NK-92 (cell line): Measurements from ENCODE around the gene CMTM6.
"Not testable (repeated sequence)": the region's sequence is repeated elsewhere in the genome, so short reads cannot be mapped to it uniquely, and the experiment has no call there.

Experiments
- DNase-seq: peaks from one replicate; lab custom pipeline; 2025; ENCODE audit not compliant: unreplicated experiment; lab: John Stamatoyannopoulos, UW

The CMTM6 gene

GRCh38 chr3:32467333-32468070 lies 35.1 kb downstream of the CMTM6 start:
- peak; percentile 7 for DNase-seq

DNA sequence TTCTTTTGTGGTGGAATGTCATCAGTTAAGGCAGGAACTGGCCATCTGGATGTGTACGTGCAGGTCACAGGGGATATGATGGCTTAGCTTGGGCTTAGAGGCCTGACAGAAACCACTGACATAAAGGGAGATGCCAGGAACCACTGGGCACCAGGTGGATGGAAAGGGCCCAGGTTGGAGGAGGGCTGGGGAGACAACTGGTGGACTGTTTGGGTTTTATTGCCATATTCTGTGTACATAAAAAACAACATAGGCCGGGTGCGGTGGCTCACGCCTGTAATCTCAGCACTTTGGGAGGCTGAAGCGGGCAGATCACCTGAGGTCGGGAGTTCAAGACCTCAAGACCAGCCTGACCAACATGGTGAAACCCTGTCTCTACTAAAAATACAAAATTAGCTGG lies 35.8 kb downstream of the CMTM6 start:
- not testable (repeated sequence) for DNase-seq

GRCh38 chr3:32464726-32465125 lies 37.9 kb downstream of the CMTM6 start:
- not testable (repeated sequence) for DNase-seq

DNA sequence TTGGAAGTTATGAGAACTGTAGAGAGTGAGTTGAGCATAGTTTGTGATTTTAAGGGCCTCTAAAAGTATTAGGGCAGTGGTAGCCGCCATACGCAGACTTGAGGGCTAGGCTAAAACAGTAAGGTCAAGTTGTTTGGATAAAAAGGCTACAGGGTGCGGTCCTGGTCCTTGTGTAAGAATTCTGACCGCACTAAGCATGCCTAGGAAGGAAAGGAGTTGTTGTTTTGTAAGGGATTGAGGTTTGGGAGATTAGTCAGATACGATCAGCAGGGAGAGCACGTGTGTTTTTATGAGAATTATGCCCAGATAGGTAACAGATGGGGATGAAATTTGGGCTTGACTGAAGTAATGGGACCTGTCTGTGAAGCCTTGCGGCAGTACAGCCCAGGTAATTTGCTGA lies 39.2 kb downstream of the CMTM6 start:
- DNase-seq: not testable (repeated sequence)

GRCh38 chr3:32462191-32462986 lies 40.3 kb downstream of the CMTM6 start:
- not testable (repeated sequence) for DNase-seq

- DNase-seq: not testable (repeated sequence)
These were observed 41.7 kb downstream of the CMTM6 start for GRCh38 chr3:32460817-32461496.

DNA sequence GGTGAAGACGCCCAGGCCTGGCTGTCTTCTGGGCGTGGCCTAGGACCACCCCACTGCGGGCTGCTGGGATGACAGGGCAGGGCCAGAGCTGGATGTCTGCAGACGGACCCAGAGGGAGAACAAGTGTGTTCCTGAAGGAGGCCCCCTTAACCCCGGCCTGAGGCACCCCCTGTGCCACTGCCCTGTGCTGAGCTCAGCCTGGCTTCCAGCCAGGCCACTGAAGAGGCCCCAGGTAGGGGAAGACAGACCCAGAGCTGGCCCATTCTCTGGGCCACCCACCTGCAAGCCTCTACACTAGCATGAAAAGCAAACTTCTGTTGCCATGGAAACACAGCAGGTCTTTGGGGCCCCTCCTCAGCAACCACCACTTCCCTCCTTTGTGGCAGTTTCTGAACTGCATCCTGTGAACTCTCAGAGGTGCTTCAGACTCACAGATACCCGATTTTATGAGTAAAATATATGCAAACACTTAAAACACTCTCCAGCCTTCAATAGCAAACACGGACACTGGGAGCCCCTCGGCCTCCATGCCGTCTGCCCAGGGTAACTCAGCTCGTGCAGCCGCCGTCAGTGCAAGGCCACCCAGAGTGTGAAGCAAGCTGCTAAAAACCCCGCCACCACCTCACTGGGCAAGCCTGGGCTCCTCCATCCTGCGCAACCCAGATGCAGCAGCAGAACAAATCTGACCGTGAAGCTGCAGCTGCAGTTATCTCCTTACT lies 42.5 kb downstream of the CMTM6 start:
- no peak for DNase-seq

DNA sequence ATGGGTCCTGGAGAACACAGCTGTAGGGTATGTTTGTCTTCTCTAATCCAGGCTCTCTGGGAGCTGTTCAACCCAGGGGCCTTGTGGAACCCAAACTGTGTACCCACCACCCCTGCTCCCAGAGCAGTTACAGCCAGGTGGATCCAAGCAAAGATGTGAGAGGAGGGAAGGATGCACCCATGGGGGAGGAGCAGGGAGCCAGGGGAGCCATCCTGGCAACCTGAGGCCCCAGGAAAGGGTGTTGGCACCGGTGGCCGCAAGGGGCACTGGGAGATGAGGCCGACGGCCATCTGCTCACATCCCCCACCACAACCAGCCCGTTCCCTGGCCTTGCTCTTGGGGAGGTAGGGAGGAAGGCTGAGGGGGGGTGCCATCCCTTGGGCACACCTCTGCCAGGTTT lies 43.2 kb downstream of the CMTM6 start:
- DNase-seq: no peak

- no peak for DNase-seq
These were observed 44.6 kb downstream of the CMTM6 start for GRCh38 chr3:32457971-32458471.

DNA sequence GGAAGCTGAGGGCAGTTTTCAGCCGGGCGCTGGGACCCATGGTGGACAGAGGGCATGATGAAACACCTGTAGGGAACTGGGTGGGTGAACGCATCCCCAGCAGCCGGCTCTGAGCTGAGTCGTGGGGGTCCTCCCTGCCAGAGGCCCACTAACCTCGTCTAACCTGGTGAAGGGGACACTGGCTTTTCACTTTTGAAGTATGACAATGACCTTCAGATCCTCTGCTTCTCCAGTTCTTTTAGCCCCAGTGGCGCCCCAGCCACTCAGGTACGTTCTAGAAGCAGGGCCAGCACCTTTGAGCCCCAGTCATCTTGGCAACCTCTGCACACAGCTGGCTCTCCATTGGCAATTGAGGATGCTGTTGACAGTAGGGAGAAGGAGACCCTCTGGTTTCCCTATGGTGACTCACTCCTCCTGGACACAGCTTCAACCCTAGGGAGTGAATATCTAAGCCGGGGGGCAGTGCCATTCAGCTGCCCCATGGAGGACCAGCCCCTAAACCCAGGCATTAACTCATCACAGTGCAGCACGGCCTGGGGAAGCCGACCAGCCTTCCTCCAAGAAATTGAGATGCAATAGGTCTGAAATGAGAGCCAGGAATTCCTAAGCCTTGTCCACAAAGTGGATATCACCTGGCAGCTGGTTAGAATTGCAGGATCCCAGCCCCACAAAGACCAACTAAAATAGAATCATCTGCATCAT lies 46.1 kb downstream of the CMTM6 start:
- no peak for DNase-seq

- DNase-seq: no peak
These were observed 46.8 kb downstream of the CMTM6 start for GRCh38 chr3:32455609-32456428.

DNA sequence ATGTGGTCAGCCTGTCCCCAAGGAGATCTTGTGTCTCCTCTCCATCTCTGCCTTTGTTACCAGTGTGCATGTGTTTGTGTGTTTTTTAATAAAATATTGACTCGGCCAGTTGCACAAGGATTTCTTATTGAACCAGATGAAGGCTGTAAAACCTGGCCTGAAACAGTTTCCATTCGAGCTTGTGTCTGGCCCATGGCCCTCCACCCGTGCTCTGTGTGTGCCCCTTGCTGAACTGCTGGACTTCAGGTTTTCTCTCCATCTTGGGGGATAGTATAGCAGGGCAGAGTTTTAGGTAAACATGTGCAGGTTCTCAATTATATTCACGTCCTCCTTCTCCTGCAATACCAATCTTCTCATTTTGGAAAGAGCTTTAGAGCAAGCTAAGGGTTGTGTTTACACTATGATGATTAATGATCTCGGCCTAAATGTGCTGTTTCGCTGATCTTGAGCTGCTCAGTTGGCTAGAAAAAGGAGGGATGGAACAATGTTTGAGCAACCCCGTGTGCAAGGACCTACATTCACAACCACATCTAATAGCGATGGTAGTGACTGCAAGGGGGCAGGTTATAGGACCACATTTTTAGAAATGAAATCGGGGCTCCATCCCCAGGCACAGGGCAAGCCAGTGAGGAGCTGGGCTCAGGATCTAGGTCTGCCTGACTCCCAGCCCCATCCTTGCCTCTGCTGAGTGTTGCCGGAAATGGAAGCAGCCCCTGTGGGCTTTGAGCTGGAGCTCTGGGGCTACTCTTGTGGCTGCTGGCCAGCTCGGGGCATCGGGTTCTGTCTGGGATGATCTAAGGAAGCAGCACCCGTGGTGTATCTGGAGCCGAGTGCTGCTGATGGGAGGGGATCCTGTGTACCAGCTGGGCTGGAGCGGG lies 47.7 kb downstream of the CMTM6 start:
- no peak for DNase-seq

DNA sequence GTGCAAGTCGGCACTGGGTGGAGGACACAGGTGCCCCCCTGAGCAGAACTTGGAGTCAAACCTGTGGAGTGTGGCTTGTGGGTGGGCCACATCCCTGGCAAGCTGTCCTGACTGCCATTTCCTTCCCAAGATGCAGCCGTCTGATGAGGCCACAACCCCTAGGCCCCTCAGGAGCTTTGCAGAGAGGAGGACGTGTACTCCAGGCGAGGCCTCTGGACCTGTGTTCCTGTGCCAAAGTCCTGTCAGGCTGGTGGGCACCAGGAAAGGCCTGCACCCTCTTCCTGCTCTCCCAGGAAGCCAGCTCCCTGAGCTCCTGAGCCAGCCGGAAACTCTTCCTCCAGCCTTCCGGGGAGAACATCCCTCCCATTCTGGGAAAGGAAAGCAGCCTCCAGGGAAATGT lies 48.5 kb downstream of the CMTM6 start:
- DNase-seq: no peak

DNA sequence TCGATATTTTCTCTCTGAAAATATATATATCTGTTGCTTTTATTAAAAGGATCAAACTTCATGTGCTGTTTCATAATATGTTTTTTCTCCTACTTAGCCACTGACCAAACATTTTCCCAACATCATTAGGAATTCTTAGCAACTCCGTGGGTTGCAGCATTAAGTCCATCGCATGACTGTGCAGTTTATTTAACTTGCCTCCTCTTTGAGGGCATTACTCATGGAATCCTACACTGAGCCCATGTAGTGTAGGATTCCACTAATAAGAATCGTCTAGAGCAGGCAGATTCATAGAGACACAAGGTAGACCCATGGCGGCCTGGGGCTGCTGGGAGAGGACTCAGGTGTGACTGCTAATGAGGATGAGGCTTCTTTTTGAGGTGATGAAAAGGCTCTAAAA lies 49.3 kb downstream of the CMTM6 start:
- DNase-seq: no peak

- DNase-seq: no peak
These were observed 50.6 kb downstream of the CMTM6 start for GRCh38 chr3:32452009-32452408.

DNA sequence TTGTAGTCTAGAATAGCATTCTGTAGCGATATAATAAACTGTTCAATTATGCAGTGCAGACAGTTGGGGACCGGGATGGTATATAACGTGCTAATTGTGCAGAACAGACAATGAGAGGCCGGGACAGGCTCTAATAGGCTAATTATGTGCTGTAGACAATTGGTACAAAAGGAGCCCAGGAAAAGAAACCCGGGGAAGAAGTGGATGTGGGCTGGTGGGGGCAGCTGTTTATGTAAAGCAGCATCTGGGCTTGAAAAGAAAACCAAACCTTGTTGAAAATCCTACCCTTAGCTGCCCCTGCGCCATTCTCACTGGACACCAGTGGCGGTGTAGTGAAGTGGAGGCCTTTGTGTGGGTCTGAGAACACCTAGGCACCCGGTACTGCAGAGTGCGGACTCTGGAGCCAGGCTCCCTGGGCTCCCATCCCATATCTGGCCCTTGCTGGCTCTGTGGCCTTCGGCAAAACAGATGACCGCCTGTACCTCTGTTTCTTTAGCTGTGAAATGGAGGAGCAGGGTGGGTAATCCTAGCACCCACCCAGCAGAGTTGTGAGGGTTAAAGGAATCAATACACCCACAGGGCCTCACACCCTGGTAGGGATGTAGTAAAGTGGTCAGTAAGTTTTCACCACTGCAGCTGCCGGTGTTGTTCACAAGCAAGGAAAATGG lies 51.5 kb downstream of the CMTM6 start:
- no peak for DNase-seq

- DNase-seq: no peak
These were observed 52.2 kb downstream of the CMTM6 start for GRCh38 chr3:32450426-32450825.

DNA sequence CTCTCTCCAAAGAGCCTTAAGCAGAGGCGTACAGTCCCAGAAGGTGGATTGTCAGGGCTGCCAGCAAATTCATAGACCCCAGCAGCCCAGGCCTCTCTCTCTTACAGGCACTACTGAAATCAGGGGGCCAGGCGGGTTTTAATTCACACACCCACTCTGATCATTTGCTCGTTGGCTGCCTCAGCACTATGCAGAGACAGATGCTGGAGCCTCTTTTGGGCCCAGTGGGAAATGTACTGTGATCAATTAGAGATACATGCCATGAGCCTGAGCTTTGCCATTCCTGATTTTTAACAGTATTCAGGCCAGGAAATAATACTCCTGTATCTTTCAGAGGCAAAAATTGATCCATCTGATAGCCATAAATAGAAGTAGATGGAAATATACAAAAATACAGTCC lies 53.0 kb downstream of the CMTM6 start:
- no peak for DNase-seq
